GM21367 (cell line): ENCODE measurements around the gene GDF9.
A peak's percentile ranks its signal among the peaks of the same experiment; 100 is the strongest.

ENCODE experiments used
- ATAC-seq: cut with Tn5 transposase; IDR thresholded peaks from one replicate; pipeline ENCODE4 v1.9.1; 2021; ENCODE audit not compliant: unreplicated experiment

The GDF9 gene

GRCh38 chr5:132839426-132840301, 26.6 kb downstream of the GDF9 start:
- no peak for ATAC-seq

DNA sequence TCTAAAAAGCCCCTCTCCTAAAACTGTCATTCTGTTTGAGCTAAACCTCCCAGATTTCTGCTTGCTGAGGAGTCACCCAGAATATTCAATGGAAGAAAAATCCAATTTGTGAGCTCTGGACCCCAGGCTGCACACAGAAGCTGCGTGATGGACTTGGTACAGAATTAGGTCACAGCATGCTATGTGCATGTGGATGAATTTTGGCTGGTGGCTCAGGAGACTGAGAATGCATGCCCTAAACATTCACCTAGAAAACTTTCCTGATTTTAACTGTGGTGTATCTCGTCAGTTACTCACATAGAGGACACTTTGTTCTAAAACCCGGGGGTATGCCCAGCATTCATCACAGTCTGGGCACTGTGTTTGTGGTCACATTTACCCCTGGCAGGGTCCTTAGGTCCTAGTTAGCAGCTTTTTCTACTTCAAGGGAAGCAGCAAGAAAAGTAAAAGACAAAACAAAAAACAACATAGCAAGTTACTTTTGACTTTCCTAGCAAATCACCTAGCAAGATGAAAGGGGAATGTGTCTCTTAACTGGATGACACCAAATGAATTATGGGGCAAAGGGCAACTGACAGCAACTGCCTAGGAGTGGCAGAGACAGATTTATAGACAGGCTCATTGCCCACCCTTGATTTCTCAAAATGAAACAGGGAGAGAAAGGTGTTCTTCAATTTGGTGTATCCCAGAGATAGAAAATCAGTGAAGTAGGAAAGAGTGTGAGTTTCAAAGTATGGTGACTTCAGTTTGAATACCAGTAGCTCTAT, 27.6 kb downstream of the GDF9 start:
- ATAC-seq: no peak

DNA sequence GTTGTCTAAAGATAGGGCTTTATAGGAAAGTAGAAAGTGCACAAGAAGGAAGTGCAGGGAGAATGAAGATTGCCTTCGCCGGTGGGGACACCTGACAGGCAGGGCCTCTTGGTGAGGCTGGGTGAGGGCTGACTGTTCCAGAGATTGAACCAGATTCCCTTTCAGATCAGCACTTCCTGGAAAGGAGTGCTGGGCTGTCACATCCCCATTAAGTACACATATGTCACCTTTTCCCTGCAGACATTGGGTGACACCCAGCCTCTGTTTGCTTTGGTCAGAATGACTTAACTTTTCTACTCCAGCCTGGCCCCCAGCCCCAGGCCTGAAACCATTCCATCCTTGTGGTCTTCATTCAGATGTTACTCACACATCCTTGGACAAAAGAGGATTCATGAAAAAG, 28.4 kb downstream of the GDF9 start:
- no peak for ATAC-seq

DNA sequence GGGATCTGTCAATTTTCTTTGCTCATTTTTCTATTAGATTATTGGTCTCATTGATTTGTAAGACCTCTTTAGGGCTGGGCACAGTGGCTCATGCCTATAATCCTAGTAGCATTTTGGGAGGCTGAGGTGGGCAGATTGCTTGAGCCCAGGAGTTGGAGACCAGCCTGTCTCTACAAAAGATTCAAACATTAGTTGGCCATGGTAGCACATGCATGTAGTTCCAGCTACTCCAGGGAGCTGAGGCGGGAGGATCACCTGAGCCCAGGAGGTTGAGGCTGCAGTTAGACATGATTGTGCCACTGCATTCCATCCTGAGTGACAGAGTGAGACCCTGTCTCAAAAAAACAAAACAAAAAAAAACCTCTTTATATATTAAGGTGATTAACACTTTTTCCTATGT, 29.4 kb downstream of the GDF9 start:
- ATAC-seq: no peak

GRCh38 chr5:132834057-132834456, 32.2 kb downstream of the GDF9 start:
- ATAC-seq: no peak

GRCh38 chr5:132832612-132833011, 33.7 kb downstream of the GDF9 start:
- ATAC-seq: no peak

DNA sequence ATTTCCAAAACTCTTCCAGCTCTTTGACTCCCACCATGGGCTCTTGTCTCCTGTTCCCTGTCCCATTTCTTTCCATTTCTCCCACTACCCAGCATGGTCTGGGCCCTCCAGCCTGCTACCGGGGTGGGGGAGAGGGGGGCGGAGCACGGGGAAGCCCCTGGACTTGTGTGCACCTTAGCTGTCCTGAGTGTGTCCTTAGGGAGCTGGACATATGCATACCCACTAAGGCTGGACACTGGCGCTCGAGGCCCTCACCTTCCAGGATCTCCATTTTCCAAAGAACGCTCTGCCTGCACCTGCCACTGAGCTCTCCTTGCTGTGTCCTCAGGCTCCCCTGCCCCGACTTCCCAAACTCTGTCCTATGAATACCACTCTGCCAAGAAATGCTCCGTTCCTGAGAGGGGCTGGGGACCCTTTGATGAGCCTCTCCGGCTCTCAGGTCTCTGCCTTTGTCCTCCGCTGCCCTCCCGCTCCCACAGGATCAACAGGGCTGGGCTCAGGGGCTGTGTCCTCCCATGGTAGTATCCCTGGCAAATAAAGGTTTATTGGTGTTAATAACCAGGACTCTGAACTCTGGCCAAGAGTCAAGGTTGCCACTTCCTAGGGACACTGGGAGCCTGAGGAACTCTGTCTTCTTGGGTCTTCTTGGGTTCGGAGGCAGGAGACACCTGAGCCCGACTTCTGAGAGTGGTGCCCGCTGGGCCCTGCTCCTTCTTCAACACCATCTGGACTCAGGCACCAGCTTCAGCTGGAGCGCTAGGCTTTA, 35.0 kb downstream of the GDF9 start:
- ATAC-seq: no peak

DNA sequence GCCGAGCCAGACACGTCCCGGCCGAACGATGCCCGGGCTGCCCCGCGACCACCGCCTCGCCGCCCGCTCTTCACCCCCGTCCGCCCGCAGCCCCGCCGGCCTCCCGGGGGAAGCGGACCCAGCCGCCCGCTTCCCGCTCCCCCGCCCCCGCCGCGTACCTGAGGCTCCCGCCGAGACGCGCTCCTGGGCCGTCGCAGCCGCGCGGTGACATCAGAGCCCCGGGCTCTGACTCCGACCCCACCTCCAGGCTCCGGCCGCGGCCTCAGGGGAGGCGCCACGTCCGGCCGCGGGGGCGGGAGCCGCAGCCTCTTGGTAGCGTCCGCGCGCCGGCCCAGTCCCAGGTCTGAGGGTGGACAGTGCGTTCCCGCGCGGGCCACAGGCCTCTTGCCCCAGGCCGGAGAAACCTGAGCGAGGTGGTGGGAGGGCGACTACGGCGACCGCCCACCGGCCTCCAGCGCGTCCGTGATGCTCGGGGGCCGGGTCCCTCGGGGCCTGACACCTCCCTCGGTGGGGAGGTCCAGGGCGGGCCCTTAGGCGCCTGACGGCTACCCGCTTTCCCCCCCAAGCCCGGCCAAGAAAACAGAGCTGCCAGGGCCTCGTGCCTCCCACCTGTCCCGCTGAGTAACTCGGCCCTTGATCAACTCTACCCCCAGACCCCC, 35.7 kb downstream of the GDF9 start, which contains the start of gene SHROOM1:
TSS of gene SHROOM1 (minus strand) at position 212 of the 659 bp plus-strand sequence. CDS start 4,507 bp downstream, outside the sequence.
- ATAC-seq: peak; percentile 61

DNA sequence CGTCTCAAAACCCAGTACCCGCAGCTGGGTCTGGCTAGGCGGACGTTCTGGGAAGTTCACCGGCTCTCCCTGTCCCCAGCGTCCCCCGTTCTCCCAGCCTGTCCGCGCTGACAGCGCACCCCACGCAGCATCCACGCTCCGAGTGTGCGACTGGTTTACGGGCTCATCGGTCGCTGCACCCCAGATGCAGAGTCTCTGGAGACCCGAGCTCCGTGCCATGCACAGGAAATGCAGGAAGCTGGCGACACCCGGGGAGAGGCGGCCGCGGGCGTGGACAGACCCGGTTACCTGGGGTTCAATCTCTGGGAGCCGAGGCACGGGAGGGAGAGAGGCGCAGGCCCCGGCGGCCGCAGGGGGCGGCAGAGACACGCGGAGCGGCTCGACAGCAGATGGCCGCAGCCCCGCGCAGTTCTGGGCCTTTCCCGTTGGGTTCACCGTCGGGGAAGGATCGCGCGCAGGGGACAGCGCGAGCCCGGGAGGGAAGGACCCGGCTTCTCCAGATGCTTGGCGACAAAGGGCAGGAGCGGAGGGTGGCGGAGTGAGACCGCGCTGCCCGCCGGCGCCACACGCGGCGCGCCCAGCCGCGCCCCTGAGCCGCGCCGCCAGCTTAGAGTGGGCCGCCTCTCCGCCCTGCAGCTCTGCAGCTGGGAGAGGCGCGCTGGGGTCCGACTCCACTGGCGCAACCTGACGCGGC, 36.4 kb downstream of the GDF9 start:
- peak; percentile 52 for ATAC-seq

DNA sequence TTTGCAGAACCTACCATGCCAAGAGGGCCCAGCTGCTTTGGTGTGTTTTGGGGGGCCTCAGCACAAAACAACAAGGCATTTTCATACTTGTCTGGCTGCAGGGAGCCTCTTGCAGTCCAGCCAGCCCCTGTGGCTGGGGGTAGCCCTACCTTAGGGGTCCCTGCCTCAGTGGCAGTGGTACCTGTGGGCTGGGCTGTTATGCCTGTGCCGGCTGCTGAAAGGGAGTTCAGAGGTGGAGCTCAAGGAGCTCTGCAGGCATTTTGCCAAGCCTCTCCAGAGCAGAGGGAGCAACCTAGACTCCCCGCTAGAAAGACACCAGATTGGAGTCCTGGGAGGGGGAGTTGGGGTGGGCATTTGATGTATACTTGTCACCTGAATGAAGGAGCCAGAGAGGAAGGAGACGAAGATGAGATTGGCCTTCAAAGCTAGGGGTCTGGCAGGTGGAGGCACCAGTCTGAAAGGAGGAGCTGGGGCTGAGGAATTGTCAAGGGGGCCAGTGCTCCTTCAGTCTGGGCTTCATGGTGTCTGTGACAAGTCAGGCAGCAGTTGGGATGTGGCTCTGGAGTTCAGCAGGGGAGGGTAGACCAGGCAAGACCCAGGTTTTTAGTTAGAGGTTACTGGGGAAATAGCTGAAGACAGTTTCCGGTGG, 37.3 kb downstream of the GDF9 start:
- no peak for ATAC-seq

GRCh38 chr5:132827943-132828673, 38.2 kb downstream of the GDF9 start:
- ATAC-seq: no peak

- no peak for ATAC-seq
Observed at GRCh38 chr5:132826424-132827082, 39.7 kb downstream of the GDF9 start.

DNA sequence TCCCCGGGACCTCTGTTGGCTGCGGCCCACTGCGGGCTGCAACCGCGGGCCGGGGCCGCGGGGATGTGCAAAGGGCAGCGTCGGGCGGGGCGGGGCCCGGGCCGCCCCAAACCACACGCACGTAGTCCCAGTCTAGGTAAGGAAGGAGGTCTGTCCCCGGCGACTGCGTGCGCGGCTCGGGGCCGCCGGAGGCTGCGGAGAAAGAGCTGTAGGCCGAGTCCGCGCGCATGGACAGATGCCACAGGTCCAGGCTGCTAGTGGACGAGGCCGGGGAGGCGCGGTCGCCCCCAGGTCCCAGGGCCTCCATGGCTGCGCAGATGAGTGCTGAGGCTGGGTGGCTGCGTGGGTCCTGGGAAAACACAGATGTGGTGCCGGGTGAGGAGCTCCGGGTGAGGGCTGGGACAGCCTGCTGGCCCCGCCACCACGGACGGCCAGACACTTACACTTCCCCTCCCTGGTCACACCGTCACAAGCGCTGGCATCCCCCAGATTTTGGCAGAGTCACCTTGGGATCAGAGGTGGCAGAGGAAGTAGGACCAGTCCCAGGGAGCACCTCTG, 40.4 kb downstream of the GDF9 start:
- no peak for ATAC-seq

DNA sequence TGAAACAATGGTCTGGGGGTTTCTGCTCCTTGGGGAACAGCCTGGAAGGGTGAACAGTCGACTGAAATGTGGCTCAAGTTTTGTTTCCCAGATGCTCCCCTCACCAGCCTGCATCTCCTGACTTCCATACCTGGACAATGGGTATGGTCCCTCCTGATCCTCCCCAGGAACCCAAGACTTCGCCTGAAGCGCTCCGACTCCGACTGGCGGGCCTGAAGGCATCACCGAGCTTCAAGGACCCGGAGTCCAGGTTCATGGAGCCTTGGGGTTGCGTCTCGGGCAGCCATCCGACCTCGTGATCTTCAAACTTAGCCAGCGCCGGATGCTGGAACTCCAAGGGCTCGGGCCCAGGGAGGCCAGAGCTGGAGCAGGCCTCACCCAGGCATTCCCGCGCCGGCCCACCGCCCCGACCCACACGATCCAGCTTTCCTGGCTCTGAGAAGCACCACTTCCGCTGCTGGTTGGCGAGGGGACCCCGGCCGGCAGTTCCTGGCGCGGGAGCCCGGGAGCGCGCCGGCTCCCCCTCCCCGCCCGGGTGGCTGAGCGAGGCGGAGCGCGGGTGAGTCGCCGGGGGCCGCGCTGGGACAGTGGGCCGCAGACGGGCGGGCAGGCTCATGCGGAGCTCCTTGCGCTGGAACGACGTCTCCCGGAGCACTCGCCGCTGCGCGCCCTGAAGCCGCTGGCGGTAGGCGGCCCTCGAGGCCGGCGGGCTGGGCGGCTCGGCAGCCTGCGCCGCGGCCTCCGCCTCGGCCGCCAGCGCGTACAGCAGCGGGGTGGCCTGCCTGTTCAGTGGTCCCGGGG, 41.0 kb downstream of the GDF9 start:
- no peak for ATAC-seq

DNA sequence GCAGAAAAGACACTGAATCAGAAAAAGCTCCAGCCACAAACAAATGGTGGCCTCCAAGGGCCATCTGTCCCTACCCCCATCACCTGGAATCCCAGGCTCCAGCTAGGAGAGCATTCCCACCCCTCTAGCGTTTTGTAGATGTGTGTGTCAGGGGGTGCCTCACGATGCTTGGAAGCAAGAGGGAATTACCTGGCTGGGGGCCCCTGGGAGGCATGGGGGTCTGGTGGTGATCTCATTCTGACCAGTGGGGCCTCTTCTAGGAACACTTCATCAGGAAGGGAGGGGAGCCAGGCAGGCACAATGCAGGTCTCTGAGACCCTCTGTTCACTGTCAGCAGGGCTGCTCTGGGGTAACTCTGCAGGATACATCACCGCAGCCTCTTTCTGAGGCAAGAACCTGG, 41.8 kb downstream of the GDF9 start:
- no peak for ATAC-seq

DNA sequence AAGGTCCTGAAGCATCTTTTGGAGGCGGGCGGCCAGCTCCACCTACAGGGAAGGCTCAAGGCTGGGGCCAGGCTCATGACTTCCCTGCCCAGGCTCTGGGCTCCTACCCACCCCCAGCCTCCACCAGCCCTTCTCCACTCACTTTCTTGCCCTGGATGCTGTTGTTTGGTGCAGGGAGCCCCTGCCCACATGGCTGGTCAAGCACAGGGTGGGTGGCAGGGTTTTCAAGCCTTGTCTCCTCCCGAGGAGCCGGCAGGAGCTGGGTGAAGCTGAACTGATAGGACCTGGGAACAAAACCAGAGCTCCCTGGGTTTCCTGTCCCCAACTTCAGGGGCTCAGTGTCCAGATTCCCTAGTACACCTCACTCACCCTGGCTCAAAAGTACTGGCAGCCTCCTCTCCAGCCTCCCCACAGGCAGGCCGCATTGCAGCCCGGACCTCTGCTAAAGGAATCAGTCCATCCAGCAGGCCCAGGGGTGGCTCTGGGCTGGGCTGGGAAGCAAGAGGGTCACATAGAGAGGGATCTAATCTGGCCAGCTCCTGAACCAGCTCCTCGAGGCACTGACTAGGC, 42.7 kb downstream of the GDF9 start:
- no peak for ATAC-seq
